GM23338 (cell line): Measurements from ENCODE around the gene OR51S1. TPM values are rescaled to one million over a fixed set of nuclear protein-coding genes. Genes with fewer than 3 reads are reported as not detected.
A peak's percentile ranks its signal among the peaks of the same experiment; 100 is the strongest.

Experiments
- ATAC-seq: fragments of 200-7000 bp; cut with Tn5 transposase; 3 replicates; pipeline ENCODE4 v1.9.1; 2020
- DNase-seq: peaks from one replicate; pipeline ENCODE4 v3.0.0-alpha.2; 2015; ENCODE audit warnings: low spot score
- H2AFZ ChIP-seq: fragments of 200-600 bp; sonication (generic); 2 replicates; pipeline ENCODE4 v1.8.0; 2016; ENCODE audit warnings: antibody characterized with exemption, mild to moderate bottlenecking, moderate library complexity
- H3F3A ChIP-seq: fragments of 200-600 bp; sonication (generic); replicated peaks from 2 replicates; pipeline ENCODE4 v1.8.0; 2017; ENCODE audit warnings: antibody characterized with exemption, mixed run types, low read depth
- H3K27ac ChIP-seq: fragments of 200-600 bp; sonication (generic); 2 replicates; pipeline ENCODE4 v1.6.1; 2016; ENCODE audit warnings: low read depth
- H3K27me3 ChIP-seq: fragments of 200-600 bp; sonication (generic); 2 replicates; pipeline ENCODE4 v1.8.0; 2016; ENCODE audit warnings: mild to moderate bottlenecking, mixed run types, moderate library complexity; ENCODE audit not compliant: insufficient read depth
- H3K36me3 ChIP-seq: fragments of 200-600 bp; sonication (generic); 2 replicates; pipeline ENCODE4 v1.8.0; 2016; ENCODE audit warnings: mild to moderate bottlenecking; ENCODE audit not compliant: insufficient read depth
- H3K4me1 ChIP-seq: fragments of 200-600 bp; sonication (generic); 2 replicates; pipeline ENCODE4 v1.8.0; 2016; ENCODE audit warnings: mild to moderate bottlenecking, moderate library complexity; ENCODE audit not compliant: insufficient read depth
- H3K4me2 ChIP-seq: fragments of 200-600 bp; sonication (generic); 2 replicates; pipeline ENCODE4 v1.7.1; 2017; ENCODE audit warnings: mixed run types
- H3K4me3 ChIP-seq: fragments of 200-600 bp; sonication (generic); 2 replicates; pipeline ENCODE4 v1.6.1; 2016; ENCODE audit warnings: mixed run types
- H3K79me2 ChIP-seq: fragments of 200-600 bp; sonication (generic); replicated peaks from 2 replicates; pipeline ENCODE4 v1.8.0; 2017; ENCODE audit warnings: mild to moderate bottlenecking; ENCODE audit not compliant: insufficient read depth
- H3K9me2 ChIP-seq: fragments of 200-600 bp; sonication (generic); 2 replicates; pipeline ENCODE4 v1.8.0; 2017; ENCODE audit not compliant: insufficient read depth
- H4K20me1 ChIP-seq: fragments of 200-600 bp; sonication (generic); replicated peaks from 2 replicates; pipeline ENCODE4 v1.8.0; 2017; ENCODE audit warnings: mild to moderate bottlenecking; ENCODE audit not compliant: insufficient read depth
- H3K27ac Mint-ChIP-seq: 2 replicates; pipeline ENCODE4 v1.8.0; 2020; ENCODE audit warnings: inconsistent platforms, mild to moderate bottlenecking, moderate library complexity, mixed read lengths
- H3K27me3 Mint-ChIP-seq: 3 replicates; pipeline ENCODE4 v1.8.0; 2022; ENCODE audit warnings: low read depth, mild to moderate bottlenecking, moderate library complexity, mixed read lengths, inconsistent platforms; ENCODE audit not compliant: insufficient read depth, poor library complexity
- H3K36me3 Mint-ChIP-seq: 3 replicates; pipeline ENCODE4 v1.8.0; 2021; ENCODE audit warnings: low read depth, mild to moderate bottlenecking, inconsistent platforms, moderate library complexity, mixed read lengths
- H3K4me1 Mint-ChIP-seq: 3 replicates; pipeline ENCODE4 v1.8.0; 2020; ENCODE audit warnings: mild to moderate bottlenecking, inconsistent platforms, mixed read lengths
- H3K4me3 Mint-ChIP-seq: 3 replicates; pipeline ENCODE4 v1.8.0; 2021; ENCODE audit warnings: moderate library complexity, mild to moderate bottlenecking, inconsistent platforms, mixed read lengths
- H3K9me3 Mint-ChIP-seq: 3 replicates; pipeline ENCODE4 v1.8.0; 2020; ENCODE audit warnings: moderate library complexity, mild to moderate bottlenecking, inconsistent platforms, mixed read lengths
- CREB1 ChIP-seq: fragments of 250-450 bp; sonication (Bioruptor Pico); IDR thresholded peaks from 2 replicates; pipeline ENCODE4 v1.5.0; 2020; ENCODE audit warnings: low read depth, mild to moderate bottlenecking, moderate library complexity
- EZH2phosphoT487 ChIP-seq: fragments of 200-600 bp; sonication (generic); IDR thresholded peaks from one replicate; pipeline ENCODE4 v1.8.1; 2018; ENCODE audit warnings: antibody characterized with exemption; ENCODE audit not compliant: unreplicated experiment
- JUNB ChIP-seq: IDR thresholded peaks from one replicate; pipeline ENCODE4 v1.6.1; 2016; ENCODE audit warnings: antibody characterized with exemption; ENCODE audit not compliant: unreplicated experiment
- NANOG ChIP-seq: IDR thresholded peaks from 2 replicates; pipeline ENCODE4 v1.6.1; 2016; ENCODE audit warnings: antibody characterized with exemption, borderline replicate concordance
- POLR2AphosphoS5 ChIP-seq: IDR thresholded peaks from 2 replicates; pipeline ENCODE4 v1.6.1; 2016; ENCODE audit warnings: antibody characterized with exemption, low read depth
- STAT1 ChIP-seq: IDR thresholded peaks from one replicate; pipeline ENCODE4 v1.6.1; 2016; ENCODE audit warnings: antibody characterized with exemption; ENCODE audit not compliant: unreplicated experiment
- ZNF331 ChIP-seq: fragments of 250-450 bp; sonication (Bioruptor Pico); IDR thresholded peaks from 2 replicates; pipeline ENCODE4 v1.5.0; 2020; ENCODE audit warnings: low read depth, mild to moderate bottlenecking, moderate library complexity
- polyA plus RNA-seq: library from polyadenylated mRNA; unstranded; fragments of >200 nt; fragmentation: Nextera tagmentation; extraction: Ambion mirVana; gene quantifications from 2 replicates; pipeline ENCODE4 v1.2.1, GENCODE V29; 2016
- total RNA-seq: library from RNA; depleted of rRNA; stranded (reverse); fragments of >200 nt; shearing (Covaris generic); gene quantifications from 2 replicates; pipeline ENCODE4 v1.2.3, GENCODE V29; 2014
- TF ChIP-seq, protein P1 (sequence below), 2 experiments: fragments of 200-600 bp in 1 of 2; sonication (generic) in 1 of 2; conservative IDR thresholded peaks; 2 replicates each; pipeline versions ENCODE4 v1.5.1 to v1.6.1; 2016 to 2017; ENCODE audit warnings: antibody characterized with exemption in 2 of 2, low read depth in 2 of 2, mild to moderate bottlenecking in 2 of 2, moderate library complexity in 1 of 2
- TF ChIP-seq, protein P2 (sequence below): fragments of 250-450 bp; sonication (Bioruptor Pico); IDR thresholded peaks from 2 replicates; pipeline ENCODE4 v1.5.0; 2020; ENCODE audit warnings: mild to moderate bottlenecking, moderate library complexity
- TF ChIP-seq, protein P3 (sequence below): IDR thresholded peaks from one replicate; pipeline ENCODE4 v1.6.1; 2018; ENCODE audit warnings: antibody characterized with exemption; ENCODE audit not compliant: unreplicated experiment

Gene OR51S1
- total and polyA plus RNA-seq, 2 experiments from 2014 or later, result not detected

DNA sequence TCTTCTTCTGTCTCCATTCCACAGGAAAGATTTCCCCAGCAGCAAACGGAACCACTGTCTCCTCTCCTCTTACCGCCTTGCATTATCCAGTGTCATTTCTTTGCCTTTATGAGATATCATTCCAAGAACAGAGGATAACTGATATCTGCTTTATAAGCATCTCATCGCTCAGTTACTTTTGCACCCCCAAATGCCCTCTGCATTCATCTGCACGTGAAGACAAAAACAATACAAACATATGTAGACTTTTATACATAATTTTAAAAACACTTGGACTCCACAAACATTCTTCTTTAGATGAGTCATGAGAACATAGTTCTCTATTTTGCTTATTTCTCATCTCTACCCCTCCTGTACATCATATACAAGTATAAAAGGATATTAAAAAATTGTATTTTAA is 32.2 kb upstream of the OR51S1 start (continued):
- TF ChIP-seq, protein P1, sequence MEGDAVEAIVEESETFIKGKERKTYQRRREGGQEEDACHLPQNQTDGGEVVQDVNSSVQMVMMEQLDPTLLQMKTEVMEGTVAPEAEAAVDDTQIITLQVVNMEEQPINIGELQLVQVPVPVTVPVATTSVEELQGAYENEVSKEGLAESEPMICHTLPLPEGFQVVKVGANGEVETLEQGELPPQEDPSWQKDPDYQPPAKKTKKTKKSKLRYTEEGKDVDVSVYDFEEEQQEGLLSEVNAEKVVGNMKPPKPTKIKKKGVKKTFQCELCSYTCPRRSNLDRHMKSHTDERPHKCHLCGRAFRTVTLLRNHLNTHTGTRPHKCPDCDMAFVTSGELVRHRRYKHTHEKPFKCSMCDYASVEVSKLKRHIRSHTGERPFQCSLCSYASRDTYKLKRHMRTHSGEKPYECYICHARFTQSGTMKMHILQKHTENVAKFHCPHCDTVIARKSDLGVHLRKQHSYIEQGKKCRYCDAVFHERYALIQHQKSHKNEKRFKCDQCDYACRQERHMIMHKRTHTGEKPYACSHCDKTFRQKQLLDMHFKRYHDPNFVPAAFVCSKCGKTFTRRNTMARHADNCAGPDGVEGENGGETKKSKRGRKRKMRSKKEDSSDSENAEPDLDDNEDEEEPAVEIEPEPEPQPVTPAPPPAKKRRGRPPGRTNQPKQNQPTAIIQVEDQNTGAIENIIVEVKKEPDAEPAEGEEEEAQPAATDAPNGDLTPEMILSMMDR (conservative IDR thresholded peaks at IDR 0.05; ENCODE audit: low read depth in 2 of 2), result no peak
- no peak for TF ChIP-seq NANOG
- no peak for TF ChIP-seq CREB1 (CRISPR knock-in tag)
- TF ChIP-seq, protein P2, sequence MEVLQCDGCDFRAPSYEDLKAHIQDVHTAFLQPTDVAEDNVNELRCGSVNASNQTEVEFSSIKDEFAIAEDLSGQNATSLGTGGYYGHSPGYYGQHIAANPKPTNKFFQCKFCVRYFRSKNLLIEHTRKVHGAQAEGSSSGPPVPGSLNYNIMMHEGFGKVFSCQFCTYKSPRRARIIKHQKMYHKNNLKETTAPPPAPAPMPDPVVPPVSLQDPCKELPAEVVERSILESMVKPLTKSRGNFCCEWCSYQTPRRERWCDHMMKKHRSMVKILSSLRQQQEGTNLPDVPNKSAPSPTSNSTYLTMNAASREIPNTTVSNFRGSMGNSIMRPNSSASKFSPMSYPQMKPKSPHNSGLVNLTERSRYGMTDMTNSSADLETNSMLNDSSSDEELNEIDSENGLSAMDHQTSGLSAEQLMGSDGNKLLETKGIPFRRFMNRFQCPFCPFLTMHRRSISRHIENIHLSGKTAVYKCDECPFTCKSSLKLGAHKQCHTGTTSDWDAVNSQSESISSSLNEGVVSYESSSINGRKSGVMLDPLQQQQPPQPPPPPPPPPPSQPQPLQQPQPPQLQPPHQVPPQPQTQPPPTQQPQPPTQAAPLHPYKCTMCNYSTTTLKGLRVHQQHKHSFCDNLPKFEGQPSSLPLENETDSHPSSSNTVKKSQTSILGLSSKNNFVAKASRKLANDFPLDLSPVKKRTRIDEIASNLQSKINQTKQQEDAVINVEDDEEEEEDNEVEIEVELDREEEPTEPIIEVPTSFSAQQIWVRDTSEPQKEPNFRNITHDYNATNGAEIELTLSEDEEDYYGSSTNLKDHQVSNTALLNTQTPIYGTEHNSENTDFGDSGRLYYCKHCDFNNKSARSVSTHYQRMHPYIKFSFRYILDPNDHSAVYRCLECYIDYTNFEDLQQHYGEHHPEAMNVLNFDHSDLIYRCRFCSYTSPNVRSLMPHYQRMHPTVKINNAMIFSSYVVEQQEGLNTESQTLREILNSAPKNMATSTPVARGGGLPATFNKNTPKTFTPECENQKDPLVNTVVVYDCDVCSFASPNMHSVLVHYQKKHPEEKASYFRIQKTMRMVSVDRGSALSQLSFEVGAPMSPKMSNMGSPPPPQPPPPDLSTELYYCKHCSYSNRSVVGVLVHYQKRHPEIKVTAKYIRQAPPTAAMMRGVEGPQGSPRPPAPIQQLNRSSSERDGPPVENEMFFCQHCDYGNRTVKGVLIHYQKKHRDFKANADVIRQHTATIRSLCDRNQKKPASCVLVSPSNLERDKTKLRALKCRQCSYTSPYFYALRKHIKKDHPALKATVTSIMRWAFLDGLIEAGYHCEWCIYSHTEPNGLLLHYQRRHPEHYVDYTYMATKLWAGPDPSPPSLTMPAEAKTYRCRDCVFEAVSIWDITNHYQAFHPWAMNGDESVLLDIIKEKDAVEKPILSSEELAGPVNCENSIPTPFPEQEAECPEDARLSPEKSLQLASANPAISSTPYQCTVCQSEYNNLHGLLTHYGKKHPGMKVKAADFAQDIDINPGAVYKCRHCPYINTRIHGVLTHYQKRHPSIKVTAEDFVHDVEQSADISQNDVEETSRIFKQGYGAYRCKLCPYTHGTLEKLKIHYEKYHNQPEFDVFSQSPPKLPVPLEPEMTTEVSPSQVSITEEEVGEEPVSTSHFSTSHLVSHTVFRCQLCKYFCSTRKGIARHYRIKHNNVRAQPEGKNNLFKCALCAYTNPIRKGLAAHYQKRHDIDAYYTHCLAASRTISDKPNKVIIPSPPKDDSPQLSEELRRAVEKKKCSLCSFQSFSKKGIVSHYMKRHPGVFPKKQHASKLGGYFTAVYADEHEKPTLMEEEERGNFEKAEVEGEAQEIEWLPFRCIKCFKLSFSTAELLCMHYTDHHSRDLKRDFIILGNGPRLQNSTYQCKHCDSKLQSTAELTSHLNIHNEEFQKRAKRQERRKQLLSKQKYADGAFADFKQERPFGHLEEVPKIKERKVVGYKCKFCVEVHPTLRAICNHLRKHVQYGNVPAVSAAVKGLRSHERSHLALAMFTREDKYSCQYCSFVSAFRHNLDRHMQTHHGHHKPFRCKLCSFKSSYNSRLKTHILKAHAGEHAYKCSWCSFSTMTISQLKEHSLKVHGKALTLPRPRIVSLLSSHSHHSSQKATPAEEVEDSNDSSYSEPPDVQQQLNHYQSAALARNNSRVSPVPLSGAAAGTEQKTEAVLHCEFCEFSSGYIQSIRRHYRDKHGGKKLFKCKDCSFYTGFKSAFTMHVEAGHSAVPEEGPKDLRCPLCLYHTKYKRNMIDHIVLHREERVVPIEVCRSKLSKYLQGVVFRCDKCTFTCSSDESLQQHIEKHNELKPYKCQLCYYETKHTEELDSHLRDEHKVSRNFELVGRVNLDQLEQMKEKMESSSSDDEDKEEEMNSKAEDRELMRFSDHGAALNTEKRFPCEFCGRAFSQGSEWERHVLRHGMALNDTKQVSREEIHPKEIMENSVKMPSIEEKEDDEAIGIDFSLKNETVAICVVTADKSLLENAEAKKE (CRISPR knock-in tag), result no peak
- TF ChIP-seq STAT1, result no peak
- TF ChIP-seq EZH2phosphoT487, result no peak
- TF ChIP-seq POLR2AphosphoS5, result no peak

GRCh38 chr11:4865855-4866254 is 16.8 kb upstream of the OR51S1 start:
- Histone ChIP-seq H3K27ac (no peak overlapping the region), H3K79me2 (no peaks in the 10 kb centered on the region), H3K36me3 (no peaks in the 10 kb centered on the region), H3K4me2 (no peak overlapping the region), H2AFZ (0 out of 2 replicates have a peak overlapping the region, but pooled peaks have one; percentile 39), H3K4me3 (no peak overlapping the region), H3K27me3 (no peaks in the 10 kb centered on the region), H3K4me1 (peaks cover 16% of the 10 kb centered on the region), H3F3A (no peaks in the 10 kb centered on the region), H4K20me1 (no peaks in the 10 kb centered on the region), H3K9me2 (no peaks in the 10 kb centered on the region)
- Mint-ChIP-seq H3K36me3 (0 out of 3 replicates have a peak, but pooled peaks cover 4% of the 10 kb centered on the region), H3K4me3 (no peak overlapping the region), H3K27me3 (peaks cover 1% of the 10 kb centered on the region), H3K9me3 (peaks cover 6% of the 10 kb centered on the region), H3K4me1 (peaks cover 31% of the 10 kb centered on the region), H3K27ac (no peak overlapping the region)
- no peak for DNase-seq
- no peak for ATAC-seq
- no peak for TF ChIP-seq ZNF331 (CRISPR knock-in tag)
- no peak for TF ChIP-seq CREB1 (CRISPR knock-in tag)
- TF ChIP-seq, protein P3, sequence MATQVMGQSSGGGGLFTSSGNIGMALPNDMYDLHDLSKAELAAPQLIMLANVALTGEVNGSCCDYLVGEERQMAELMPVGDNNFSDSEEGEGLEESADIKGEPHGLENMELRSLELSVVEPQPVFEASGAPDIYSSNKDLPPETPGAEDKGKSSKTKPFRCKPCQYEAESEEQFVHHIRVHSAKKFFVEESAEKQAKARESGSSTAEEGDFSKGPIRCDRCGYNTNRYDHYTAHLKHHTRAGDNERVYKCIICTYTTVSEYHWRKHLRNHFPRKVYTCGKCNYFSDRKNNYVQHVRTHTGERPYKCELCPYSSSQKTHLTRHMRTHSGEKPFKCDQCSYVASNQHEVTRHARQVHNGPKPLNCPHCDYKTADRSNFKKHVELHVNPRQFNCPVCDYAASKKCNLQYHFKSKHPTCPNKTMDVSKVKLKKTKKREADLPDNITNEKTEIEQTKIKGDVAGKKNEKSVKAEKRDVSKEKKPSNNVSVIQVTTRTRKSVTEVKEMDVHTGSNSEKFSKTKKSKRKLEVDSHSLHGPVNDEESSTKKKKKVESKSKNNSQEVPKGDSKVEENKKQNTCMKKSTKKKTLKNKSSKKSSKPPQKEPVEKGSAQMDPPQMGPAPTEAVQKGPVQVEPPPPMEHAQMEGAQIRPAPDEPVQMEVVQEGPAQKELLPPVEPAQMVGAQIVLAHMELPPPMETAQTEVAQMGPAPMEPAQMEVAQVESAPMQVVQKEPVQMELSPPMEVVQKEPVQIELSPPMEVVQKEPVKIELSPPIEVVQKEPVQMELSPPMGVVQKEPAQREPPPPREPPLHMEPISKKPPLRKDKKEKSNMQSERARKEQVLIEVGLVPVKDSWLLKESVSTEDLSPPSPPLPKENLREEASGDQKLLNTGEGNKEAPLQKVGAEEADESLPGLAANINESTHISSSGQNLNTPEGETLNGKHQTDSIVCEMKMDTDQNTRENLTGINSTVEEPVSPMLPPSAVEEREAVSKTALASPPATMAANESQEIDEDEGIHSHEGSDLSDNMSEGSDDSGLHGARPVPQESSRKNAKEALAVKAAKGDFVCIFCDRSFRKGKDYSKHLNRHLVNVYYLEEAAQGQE, result no peak
- no peak for TF ChIP-seq JUNB
- no peak for TF ChIP-seq STAT1
